Spleen (tissue), 11 donors: Measurements from ENCODE around the gene TFDP3. TPM values are rescaled to one million over a fixed set of nuclear protein-coding genes. Genes with fewer than 3 reads are reported as not detected.

Experiments
- DNase-seq: peaks from one replicate; pipeline ENCODE4 v3.0.0-alpha.2; 2020
- H3K27ac ChIP-seq, 8 donors: fragments of 200-600 bp; sonication (generic) in 7 of 8; 1 replicate in 4 of 8; 2 replicates in 4 of 8; pipeline versions ENCODE4 v1.5.0 to v1.8.0; 2016 to 2021; ENCODE audit warnings: inconsistent platforms in 4 of 8, mild to moderate bottlenecking in 4 of 8, moderate library complexity in 1 of 8
- H3K27me3 ChIP-seq, 7 donors: fragments of 200-600 bp; sonication (generic) in 6 of 7; replicated peaks in 1 of 7; 1 replicate in 4 of 7; 2 replicates in 3 of 7; pipeline versions ENCODE4 v1.5.0 to v1.8.0; 2016 to 2021; ENCODE audit warnings: inconsistent platforms in 3 of 7, mild to moderate bottlenecking in 1 of 7
- H3K36me3 ChIP-seq, 6 donors: fragments of 200-600 bp; sonication (generic) in 5 of 6; 1 replicate in 4 of 6; 2 replicates in 2 of 6; pipeline versions ENCODE4 v1.5.0 to v1.8.0; 2016 to 2021; ENCODE audit warnings: inconsistent platforms in 2 of 6
- H3K4me1 ChIP-seq, 6 donors: fragments of 200-600 bp; sonication (generic) in 5 of 6; 1 replicate in 3 of 6; 2 replicates in 3 of 6; pipeline versions ENCODE4 v1.5.0 to v1.8.0; 2016 to 2021; ENCODE audit warnings: inconsistent platforms in 3 of 6
- H3K4me3 ChIP-seq, 8 donors: fragments of 200-600 bp; sonication (generic) in 7 of 8; 1 replicate in 4 of 8; 2 replicates in 4 of 8; pipeline versions ENCODE4 v1.5.0 to v1.8.0; 2016 to 2021; ENCODE audit warnings: inconsistent platforms in 4 of 8, mild to moderate bottlenecking in 4 of 8, moderate library complexity in 2 of 8
- H3K9me3 ChIP-seq, 8 donors: fragments of 200-600 bp; sonication (generic) in 7 of 8; 1 replicate in 4 of 8; 2 replicates in 4 of 8; pipeline versions ENCODE4 v1.5.0 to v1.8.0; 2016 to 2021; ENCODE audit warnings: inconsistent platforms in 4 of 8
- POLR2A ChIP-seq, 3 donors: fragments of 450-650 bp; IDR thresholded peaks; one replicate each; pipeline ENCODE4 v1.5.1; 2017; ENCODE audit warnings: antibody characterized with exemption in 3 of 3, mild to moderate bottlenecking in 1 of 3
- POLR2AphosphoS5 ChIP-seq, 3 donors: sonication (generic); formaldehyde crosslinking; IDR thresholded peaks; one replicate each; pipeline ENCODE4 v1.5.1; 2017; ENCODE audit warnings: antibody characterized with exemption in 3 of 3
- WGBS, 5 donors: extraction: QIAGEN DNeasy Blood & Tissue Kit in 3 of 5; methylation state at CpG; one replicate each; pipeline versions ENCODE4 v1.1.5 to v1.1.7; 2013 to 2018; 5-methylcytosine and 5-hydroxymethylcytosine counted together
- intact Hi-C: fragments of 100-400 bp; cut with DNase I; formaldehyde crosslinking; loops from one replicate; pipeline ENCODE4 v1.15.0; 2023; ENCODE audit warnings: low total_unique reads
- polyA plus RNA-seq, 3 donors: library from polyadenylated mRNA; stranded (reverse); fragments of 200-250 nt; gene quantifications; one replicate each; pipeline ENCODE4 v1.2.1, GENCODE V29; 2013
- total RNA-seq, 7 donors: library from RNA; depleted of rRNA in 3 of 7; stranded (reverse); fragments of >200 nt in 3 of 7; fragmentation: NEBNext Ultra II Directional in 4 of 7; extraction: Animal tissue kit (Norgen Biotek cat#: 25700) in 4 of 7; gene quantifications; one replicate each; pipeline versions ENCODE4 v1.1.0 to v1.2.1, GENCODE V29; 2016 to 2021
- TF ChIP-seq, protein P1 (sequence below), 11 experiments: fragments of 200-600 bp in 7 of 11; fragments of 450-650 bp in 4 of 11; sonication (generic) in 4 of 11; IDR thresholded peaks in 8 of 11; conservative IDR thresholded peaks in 3 of 11; 1 replicate in 7 of 11; 2 replicates in 4 of 11; pipeline versions ENCODE4 v1.4.0 to v1.8.0; 2016 to 2021; ENCODE audit warnings: antibody characterized with exemption in 11 of 11, inconsistent platforms in 4 of 11, mild to moderate bottlenecking in 1 of 11
- donor health status: healthy with polysubstance abuse.
- donor health status: DM: no; HTN: no; CAD: no; lungs with moderate emphysema.
- donor health status: DM: no; HTN: no; CAD: no.
- donor health status: Bipolar disorder and iron deficiency.
- donor health status: healthy.
- donor health status: DM: no; HTN: no; CAD: no.
- donor health status: DM: yes; HTN: yes; CAD: no.

TFDP3 gene
- total and polyA plus RNA-seq, 10 donors: not detected

DNA sequence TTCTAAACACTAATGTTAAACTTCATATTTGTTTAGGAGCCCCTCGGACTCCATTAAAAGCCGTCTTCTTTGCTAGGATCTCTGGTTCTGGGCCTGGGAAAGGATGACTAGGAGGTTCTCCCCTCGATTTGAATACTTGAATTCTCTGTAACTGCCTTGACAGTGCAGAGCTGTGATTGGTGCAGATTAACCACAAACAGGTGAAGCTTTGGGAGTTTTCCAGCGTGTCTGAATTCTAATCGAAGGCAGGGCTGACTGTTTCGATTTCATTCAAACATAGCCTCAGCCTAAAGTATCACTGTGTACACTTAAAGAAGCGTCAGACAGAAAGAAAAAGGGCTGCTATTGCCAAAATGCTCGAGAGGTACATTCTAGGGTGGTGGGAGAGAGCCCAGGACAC, 29.0 kb downstream of the TFDP3 start:
- Histone ChIP-seq H3K27me3 (peaks cover 0 to 9% (median 0%) of the 10 kb centered on the region in 7 donors), H3K9me3 (no peaks in the 10 kb centered on the region), H3K27ac (no peak overlapping the region), H3K36me3 (no peaks in the 10 kb centered on the region), H3K4me3 (no peak overlapping the region), H3K4me1 (no peaks in the 10 kb centered on the region)
- TF ChIP-seq POLR2AphosphoS5 (IDR thresholded peaks at IDR 0.05) (no peak), POLR2A (IDR thresholded peaks at IDR 0.05) (no peak)
- TF ChIP-seq, protein P1, sequence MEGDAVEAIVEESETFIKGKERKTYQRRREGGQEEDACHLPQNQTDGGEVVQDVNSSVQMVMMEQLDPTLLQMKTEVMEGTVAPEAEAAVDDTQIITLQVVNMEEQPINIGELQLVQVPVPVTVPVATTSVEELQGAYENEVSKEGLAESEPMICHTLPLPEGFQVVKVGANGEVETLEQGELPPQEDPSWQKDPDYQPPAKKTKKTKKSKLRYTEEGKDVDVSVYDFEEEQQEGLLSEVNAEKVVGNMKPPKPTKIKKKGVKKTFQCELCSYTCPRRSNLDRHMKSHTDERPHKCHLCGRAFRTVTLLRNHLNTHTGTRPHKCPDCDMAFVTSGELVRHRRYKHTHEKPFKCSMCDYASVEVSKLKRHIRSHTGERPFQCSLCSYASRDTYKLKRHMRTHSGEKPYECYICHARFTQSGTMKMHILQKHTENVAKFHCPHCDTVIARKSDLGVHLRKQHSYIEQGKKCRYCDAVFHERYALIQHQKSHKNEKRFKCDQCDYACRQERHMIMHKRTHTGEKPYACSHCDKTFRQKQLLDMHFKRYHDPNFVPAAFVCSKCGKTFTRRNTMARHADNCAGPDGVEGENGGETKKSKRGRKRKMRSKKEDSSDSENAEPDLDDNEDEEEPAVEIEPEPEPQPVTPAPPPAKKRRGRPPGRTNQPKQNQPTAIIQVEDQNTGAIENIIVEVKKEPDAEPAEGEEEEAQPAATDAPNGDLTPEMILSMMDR (IDR thresholded peaks at IDR 0.05 in 8 of 11, conservative IDR thresholded peaks at IDR 0.05 in 3 of 11): no peak
- DNase-seq: no peak
- intact Hi-C loops: no loop called here
- 70 to 78% (median 77%) methylated on average over 8 of the region's 8 CpGs for WGBS, 5 donors

GRCh38 chrX:133188631-133189030, 29.5 kb downstream of the TFDP3 start:
- intact Hi-C loops: no loop called here
- WGBS, 5 donors: 74 to 96% (median 90%) methylated on average over 3 of the region's 3 CpGs

DNA sequence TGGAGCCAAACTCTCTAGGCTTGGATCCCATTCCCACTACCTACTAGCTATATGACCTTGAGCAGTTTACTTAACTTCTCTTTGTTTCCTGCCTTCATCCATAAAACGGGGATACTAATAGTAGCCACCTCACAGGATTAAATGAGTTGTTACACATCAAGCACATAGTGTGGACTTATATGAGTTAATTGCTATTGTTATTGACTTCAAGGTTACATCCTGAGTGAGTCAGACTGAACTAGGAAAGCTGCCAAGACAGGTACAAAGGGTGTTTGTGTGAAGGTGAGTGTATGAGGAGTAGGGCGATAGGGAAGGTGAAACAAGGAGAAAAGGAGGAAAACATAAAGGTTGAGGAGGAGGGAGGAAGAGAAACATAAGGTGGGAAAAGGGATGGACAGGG, 32.2 kb downstream of the TFDP3 start:
- WGBS, 5 donors: 68 to 83% (median 78%) methylated on average over 2 of the region's 2 CpGs
- no peak overlapping the region for H3K27ac ChIP-seq

More at GRCh38 chrX:133188631-133189030, 29.5 kb downstream of the TFDP3 start:
- no peak overlapping the region for H3K27ac ChIP-seq
- H3K36me3 ChIP-seq: no peaks in the 10 kb centered on the region
- no peak overlapping the region for H3K4me3 ChIP-seq
- TF ChIP-seq, protein P1 (IDR thresholded peaks at IDR 0.05 in 8 of 11, conservative IDR thresholded peaks at IDR 0.05 in 3 of 11): no peak
- no peak for TF ChIP-seq POLR2AphosphoS5 (IDR thresholded peaks at IDR 0.05)
- TF ChIP-seq POLR2A (IDR thresholded peaks at IDR 0.05): no peak
- no peaks in the 10 kb centered on the region for H3K9me3 ChIP-seq
- no peak for DNase-seq
- H3K4me1 ChIP-seq: no peaks in the 10 kb centered on the region
- peaks cover 0 to 9% (median 0%) of the 10 kb centered on the region in 7 donors for H3K27me3 ChIP-seq

GRCh38 chrX:133185119-133185518, 33.0 kb downstream of the TFDP3 start:
- TF ChIP-seq POLR2A (IDR thresholded peaks at IDR 0.05): no peak
- TF ChIP-seq, protein P1 (IDR thresholded peaks at IDR 0.05 in 8 of 11, conservative IDR thresholded peaks at IDR 0.05 in 3 of 11): no peak
- no peak for TF ChIP-seq POLR2AphosphoS5 (IDR thresholded peaks at IDR 0.05)

More for the DNA sequence above, 32.2 kb downstream of the TFDP3 start:
- intact Hi-C loops: no loop called here
- peaks cover 0 to 11% (median 0%) of the 10 kb centered on the region in 7 donors for H3K27me3 ChIP-seq
- TF ChIP-seq, protein P1 (IDR thresholded peaks at IDR 0.05 in 8 of 11, conservative IDR thresholded peaks at IDR 0.05 in 3 of 11): no peak
- no peak for TF ChIP-seq POLR2AphosphoS5 (IDR thresholded peaks at IDR 0.05)
- no peak for TF ChIP-seq POLR2A (IDR thresholded peaks at IDR 0.05)
- no peaks in the 10 kb centered on the region for H3K36me3 ChIP-seq
- DNase-seq: no peak
- no peaks in the 10 kb centered on the region for H3K9me3 ChIP-seq
- no peaks in the 10 kb centered on the region for H3K4me1 ChIP-seq
- H3K4me3 ChIP-seq: no peak overlapping the region

More at GRCh38 chrX:133185119-133185518, 33.0 kb downstream of the TFDP3 start:
- Histone ChIP-seq H3K27ac (no peak overlapping the region), H3K36me3 (no peaks in the 10 kb centered on the region), H3K9me3 (no peaks in the 10 kb centered on the region), H3K4me1 (no peaks in the 10 kb centered on the region), H3K27me3 (peaks cover 0 to 19% (median 0%) of the 10 kb centered on the region in 7 donors), H3K4me3 (no peak overlapping the region)
- WGBS, 5 donors: 56 to 100% (median 80%) methylated on average over 2 to 4 of the region's 4 CpGs
- intact Hi-C loops: no loop called here
- DNase-seq: no peak
